SK-N-MC (cell line): ENCODE data around the gene BACH2.

Source experiments
- EZH2 ChIP-seq: fragments of 200-600 bp; sonication (generic); IDR thresholded peaks from one replicate; pipeline ENCODE4 v1.6.1; 2017; ENCODE audit warnings: antibody characterized with exemption
- POLR2AphosphoS5 ChIP-seq: IDR thresholded peaks from 2 replicates; pipeline ENCODE4 v1.6.1; 2012; ENCODE audit warnings: mild to moderate bottlenecking, low read depth, low read length, borderline replicate concordance

GRCh38 chr6:90040931-90041330 is 255.7 kb downstream of the BACH2 start:
- TF ChIP-seq POLR2AphosphoS5 (no peak), EZH2 (no peak)
